Measurements from ENCODE around the gene CCL4.

- TF ChIP-seq POLR2A (IDR thresholded peaks at IDR 0.05): no peak
- no peak for TF ChIP-seq EP300 (IDR thresholded peaks at IDR 0.05)
- no peak for TF ChIP-seq CTCF (IDR thresholded peaks at IDR 0.05)
Measured at GRCh38 chr17:36057911-36058310, 45.7 kb upstream of the CCL4 start.

All from suprapubic skin (tissue), 3 donors.